ENCODE data around the gene SHMT2. TPM values are rescaled to one million over a fixed set of nuclear protein-coding genes. Genes with fewer than 3 reads are reported as not detected.

The SHMT2 gene
- total and polyA plus RNA-seq, 9 of the 15 experiments (the other 6 are each of a cell fraction or from before 2014, with no cell fraction given) = 46.1 to 319 (median 115) TPM

GRCh38 chr12:57205186-57205585, 24.3 kb upstream of the SHMT2 start:
- H3K4me1 ChIP-seq (replicated peaks in 1 of 2; ENCODE audit: control insufficient read depth in 2 of 2, insufficient read depth in 2 of 2, low read length in 2 of 2) = peaks cover 0 to 36% of the 10 kb centered on the region in 2 experiments; a peak in 2 of 5 replicates
- TF ChIP-seq FIP1L1 (IDR thresholded peaks at IDR 0.05; ENCODE audit: low read depth, low read length, poor library complexity, severe bottlenecking) (no peak), ZNF174 (CRISPR knock-in tag; IDR thresholded peaks at IDR 0.05) (no peak), FOXA3 (CRISPR knock-in tag; conservative IDR thresholded peaks at IDR 0.05 in 1 of 2, IDR thresholded peaks at IDR 0.05 in 1 of 2) (no peak), TOE1 (IDR thresholded peaks at IDR 0.05; ENCODE audit: borderline replicate concordance) (no peak), TOE1 (CRISPR knock-in tag; IDR thresholded peaks at IDR 0.05; ENCODE audit: borderline replicate concordance, low read depth) (no peak), RBM15 (IDR thresholded peaks at IDR 0.05; ENCODE audit: insufficient read depth, low read length) (no peak), KLF10 (CRISPR knock-in tag; IDR thresholded peaks at IDR 0.05) (no peak), ZNF239 (CRISPR knock-in tag; IDR thresholded peaks at IDR 0.05) (no peak), ZNF830 (CRISPR knock-in tag; IDR thresholded peaks at IDR 0.05) (no peak), ZNF277 (CRISPR knock-in tag; IDR thresholded peaks at IDR 0.05; ENCODE audit: borderline replicate concordance) (no peak), ZNF695 (CRISPR knock-in tag; IDR thresholded peaks at IDR 0.05) (no peak), NFE2 (IDR thresholded peaks at IDR 0.05; ENCODE audit: low read depth) (no peak), SRSF1 (IDR thresholded peaks at IDR 0.05; ENCODE audit: low read depth, low read length) (no peak), NFATC3 (IDR thresholded peaks at IDR 0.05) (no peak)
- TF ChIP-seq, protein P1, sequence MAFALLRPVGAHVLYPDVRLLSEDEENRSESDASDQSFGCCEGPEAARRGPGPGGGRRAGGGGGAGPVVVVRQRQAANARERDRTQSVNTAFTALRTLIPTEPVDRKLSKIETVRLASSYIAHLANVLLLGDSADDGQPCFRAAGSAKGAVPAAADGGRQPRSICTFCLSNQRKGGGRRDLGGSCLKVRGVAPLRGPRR (CRISPR knock-in tag; IDR thresholded peaks at IDR 0.05) = no peak
- TF ChIP-seq, protein P2, sequence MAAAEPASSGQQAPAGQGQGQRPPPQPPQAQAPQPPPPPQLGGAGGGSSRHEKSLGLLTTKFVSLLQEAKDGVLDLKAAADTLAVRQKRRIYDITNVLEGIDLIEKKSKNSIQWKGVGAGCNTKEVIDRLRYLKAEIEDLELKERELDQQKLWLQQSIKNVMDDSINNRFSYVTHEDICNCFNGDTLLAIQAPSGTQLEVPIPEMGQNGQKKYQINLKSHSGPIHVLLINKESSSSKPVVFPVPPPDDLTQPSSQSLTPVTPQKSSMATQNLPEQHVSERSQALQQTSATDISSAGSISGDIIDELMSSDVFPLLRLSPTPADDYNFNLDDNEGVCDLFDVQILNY (CRISPR knock-in tag; IDR thresholded peaks at IDR 0.05) = no peak
- TF ChIP-seq, protein P3, sequence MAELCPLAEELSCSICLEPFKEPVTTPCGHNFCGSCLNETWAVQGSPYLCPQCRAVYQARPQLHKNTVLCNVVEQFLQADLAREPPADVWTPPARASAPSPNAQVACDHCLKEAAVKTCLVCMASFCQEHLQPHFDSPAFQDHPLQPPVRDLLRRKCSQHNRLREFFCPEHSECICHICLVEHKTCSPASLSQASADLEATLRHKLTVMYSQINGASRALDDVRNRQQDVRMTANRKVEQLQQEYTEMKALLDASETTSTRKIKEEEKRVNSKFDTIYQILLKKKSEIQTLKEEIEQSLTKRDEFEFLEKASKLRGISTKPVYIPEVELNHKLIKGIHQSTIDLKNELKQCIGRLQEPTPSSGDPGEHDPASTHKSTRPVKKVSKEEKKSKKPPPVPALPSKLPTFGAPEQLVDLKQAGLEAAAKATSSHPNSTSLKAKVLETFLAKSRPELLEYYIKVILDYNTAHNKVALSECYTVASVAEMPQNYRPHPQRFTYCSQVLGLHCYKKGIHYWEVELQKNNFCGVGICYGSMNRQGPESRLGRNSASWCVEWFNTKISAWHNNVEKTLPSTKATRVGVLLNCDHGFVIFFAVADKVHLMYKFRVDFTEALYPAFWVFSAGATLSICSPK (IDR thresholded peaks at IDR 0.05; ENCODE audit: borderline replicate concordance) = no peak
- no TSS peak for BruUV-seq (replicated peaks)
- H2AFZ ChIP-seq (ENCODE audit: low read depth, low read length) = no peak overlapping the region
- DNase-seq (ENCODE audit: extremely low read depth in 1 of 4, low spot score in 3 of 4) (no peak), FAIRE-seq (no peak), ATAC-seq (no peak)
- H3K4me2 ChIP-seq (ENCODE audit: insufficient read depth, low read length) = no peak overlapping the region
- H3K4me3 ChIP-seq = no peak overlapping the region
- H4K20me1 ChIP-seq (replicated peaks; ENCODE audit: control insufficient read depth, insufficient read depth, low read length) = peaks cover 13% of the 10 kb centered on the region
- ChIA-PET POLR2A (interaction anchor here (0.5 kb wide), 1 partner anchor 19 kb away, joined by 3 read pairs; no protein-coding TSS in a partner anchor), CTCF (ENCODE audit: low intra/inter-chr PET ratio) (no interaction called here)
- no peak overlapping the region for H3K27ac ChIP-seq (ENCODE audit: extremely low read depth, low read depth, low read length)
- intact Hi-C loops (cut with micrococcal nuclease) = no loop called here
- peaks cover 2% of the 10 kb centered on the region for H3K9me1 ChIP-seq (ENCODE audit: control insufficient read depth, insufficient read depth, low read length)
- no peaks in the 10 kb centered on the region for H3K79me2 ChIP-seq (ENCODE audit: control insufficient read depth, insufficient read depth, low read length)
- H3K36me3 ChIP-seq (ENCODE audit: control insufficient read depth, insufficient read depth, low read length) = no peaks in the 10 kb centered on the region
- in situ Hi-C loops (cut with MboI) = loop anchor here (5.0 kb wide), 1 partner anchor 37 kb away; no protein-coding TSS in a partner anchor
- no peaks in the 10 kb centered on the region for H3K9me3 ChIP-seq (replicated peaks; ENCODE audit: control insufficient read depth, insufficient read depth, low read depth, low read length)
- H3K9ac ChIP-seq (ENCODE audit: insufficient read depth in 1 of 2, low read depth in 2 of 2, low read length in 2 of 2) = no peak overlapping the region; a peak in 1 of 4 replicates
- WGBS (ENCODE audit: insufficient coverage, low coverage, missing lambda C conversion rate) = 21% methylated on average over 22 of the region's 26 CpGs
- peaks cover 44 to 90% of the 10 kb centered on the region in 2 experiments; a peak in 4 of 5 replicates for H3K27me3 ChIP-seq (ENCODE audit: control insufficient read depth in 2 of 2, insufficient read depth in 2 of 2, low read length in 2 of 2)

Data from K562 (cell line).